Smooth muscle cell (in vitro differentiated cells): ENCODE results near the gene BCL3. TPM values are rescaled to one million over a fixed set of nuclear protein-coding genes. Genes with fewer than 3 reads are reported as not detected.

ENCODE experiments used
- DNase-seq: peaks from one replicate; lab custom pipeline; 2025; ENCODE audit not compliant: unreplicated experiment; lab: John Stamatoyannopoulos, UW
- H2AFZ ChIP-seq: fragments of 200-600 bp; sonication (generic); 2 replicates; pipeline ENCODE4 v1.6.0; 2016; ENCODE audit warnings: antibody characterized with exemption, low read depth, mild to moderate bottlenecking
- H3F3A ChIP-seq: fragments of 200-600 bp; sonication (generic); 2 replicates; pipeline ENCODE4 v1.6.0; 2017; ENCODE audit warnings: antibody characterized with exemption, low read depth
- H3K27ac ChIP-seq: fragments of 200-600 bp; sonication (generic); 2 replicates; pipeline ENCODE4 v1.5.1; 2016; ENCODE audit warnings: low read depth, mild to moderate bottlenecking
- H3K27me3 ChIP-seq: fragments of 200-600 bp; sonication (generic); 2 replicates; pipeline ENCODE4 v1.6.1; 2016; ENCODE audit warnings: low read depth, mild to moderate bottlenecking
- H3K36me3 ChIP-seq: fragments of 200-600 bp; sonication (generic); 2 replicates; pipeline ENCODE4 v1.5.1; 2016; ENCODE audit warnings: low read depth
- H3K4me1 ChIP-seq: fragments of 200-600 bp; sonication (generic); 2 replicates; pipeline ENCODE4 v1.5.1; 2016; ENCODE audit warnings: low read depth
- H3K4me2 ChIP-seq: fragments of 200-600 bp; sonication (generic); 2 replicates; pipeline ENCODE4 v1.6.0; 2016; ENCODE audit warnings: mild to moderate bottlenecking
- H3K4me3 ChIP-seq: fragments of 200-600 bp; sonication (generic); 2 replicates; pipeline ENCODE4 v1.5.1; 2016; ENCODE audit warnings: mild to moderate bottlenecking
- H3K79me2 ChIP-seq: fragments of 200-600 bp; sonication (generic); 2 replicates; pipeline ENCODE4 v1.6.0; 2016; ENCODE audit warnings: low read depth, mild to moderate bottlenecking
- H3K9ac ChIP-seq: fragments of 200-600 bp; sonication (generic); 2 replicates; pipeline ENCODE4 v1.6.0; 2016; ENCODE audit warnings: low read depth
- H3K9me3 ChIP-seq: fragments of 200-600 bp; sonication (generic); replicated peaks from 2 replicates; pipeline ENCODE4 v1.5.1; 2016; ENCODE audit warnings: low read depth
- H4K20me1 ChIP-seq: fragments of 200-600 bp; sonication (generic); 2 replicates; pipeline ENCODE4 v1.6.0; 2016; ENCODE audit warnings: low read depth
- CTCF ChIP-seq: fragments of 200-600 bp; sonication (generic); IDR thresholded peaks from 2 replicates; pipeline ENCODE4 v1.5.1; 2017; ENCODE audit warnings: borderline replicate concordance, mild to moderate bottlenecking, antibody characterized with exemption; ENCODE audit not compliant: insufficient read depth, poor library complexity, severe bottlenecking
- WGBS: methylation state at CpG from one replicate; pipeline ENCODE4 v1.1.7; 2016; ENCODE audit warnings: low lambda C conversion rate; 5-methylcytosine and 5-hydroxymethylcytosine counted together
- polyA plus RNA-seq: library from polyadenylated mRNA; unstranded; fragments of >200 nt; fragmentation: Nextera tagmentation; extraction: Ambion mirVana; gene quantifications from 2 replicates; pipeline ENCODE4 v1.2.1, GENCODE V29; 2016
- total RNA-seq: library from RNA; depleted of rRNA; stranded (reverse); fragments of >200 nt; gene quantifications from 2 replicates; pipeline ENCODE4 v1.2.3, GENCODE V29; 2014

The BCL3 gene
- total and polyA plus RNA-seq, 2 experiments from 2014 or later = 12.2 to 52.8 TPM

- Histone ChIP-seq H3K4me1 (peaks cover 25% of the 10 kb centered on the region), H3F3A (peaks cover 12% of the 10 kb centered on the region), H3K4me3 (no peak overlapping the region), H3K9ac (no peak overlapping the region), H3K27ac (peak overlapping the region; percentile 38), H3K9me3 (no peaks in the 10 kb centered on the region), H3K79me2 (peaks cover 4% of the 10 kb centered on the region), H3K27me3 (no peaks in the 10 kb centered on the region), H2AFZ (no peak overlapping the region), H3K36me3 (no peaks in the 10 kb centered on the region), H3K4me2 (peak overlapping the region; percentile 88), H4K20me1 (peaks cover 35% of the 10 kb centered on the region)
- 38% methylated on average over 4 of the region's 9 CpGs for WGBS
- DNase-seq = no peak
- no peak for TF ChIP-seq CTCF
These were observed 10.1 kb downstream of the BCL3 start for GRCh38 chr19:44758596-44758995.

GRCh38 chr19:44759083-44759804 lies 10.7 kb downstream of the BCL3 start:
- no peak overlapping the region for H3K9ac ChIP-seq
- H3F3A ChIP-seq = peaks cover 12% of the 10 kb centered on the region
- H2AFZ ChIP-seq = no peak overlapping the region
- no peaks in the 10 kb centered on the region for H3K27me3 ChIP-seq
- no peak for DNase-seq
- peaks cover 35% of the 10 kb centered on the region for H4K20me1 ChIP-seq
- no peaks in the 10 kb centered on the region for H3K36me3 ChIP-seq
- H3K79me2 ChIP-seq = peaks cover 4% of the 10 kb centered on the region
- peaks cover 24% of the 10 kb centered on the region for H3K4me1 ChIP-seq
- no peak for TF ChIP-seq CTCF
- H3K27ac ChIP-seq = no peak overlapping the region
- 93% methylated on average over 4 of the region's 10 CpGs for WGBS
- H3K9me3 ChIP-seq = no peaks in the 10 kb centered on the region
- H3K4me2 ChIP-seq = no peak overlapping the region
- H3K4me3 ChIP-seq = no peak overlapping the region

- H3K4me2 ChIP-seq = no peak overlapping the region
- peaks cover 4% of the 10 kb centered on the region for H3F3A ChIP-seq
- 85% methylated on average over 8 of the region's 8 CpGs for WGBS
- no peaks in the 10 kb centered on the region for H3K27me3 ChIP-seq
- H3K9ac ChIP-seq = no peak overlapping the region
- no peaks in the 10 kb centered on the region for H3K79me2 ChIP-seq
- H3K36me3 ChIP-seq = no peaks in the 10 kb centered on the region
- no peak overlapping the region for H3K4me3 ChIP-seq
- TF ChIP-seq CTCF = no peak
- peaks cover 12% of the 10 kb centered on the region for H3K4me1 ChIP-seq
- DNase-seq = no peak
- peaks cover 25% of the 10 kb centered on the region for H4K20me1 ChIP-seq
- no peak overlapping the region for H2AFZ ChIP-seq
- H3K9me3 ChIP-seq = no peaks in the 10 kb centered on the region
- H3K27ac ChIP-seq = no peak overlapping the region
These were observed 13.5 kb downstream of the BCL3 start for GRCh38 chr19:44762038-44762437.
